GM18873 (cell line): ENCODE results near the gene CLTRN.
"Not testable (repeated sequence)": the region's sequence is repeated elsewhere in the genome, so short reads cannot be mapped to it uniquely, and the experiment has no call there.

Experiments used
- ATAC-seq: cut with Tn5 transposase; IDR thresholded peaks from one replicate; pipeline ENCODE4 v1.9.1; 2021; ENCODE audit warnings: mild to moderate bottlenecking, moderate library complexity, moderate number of reproducible peaks; ENCODE audit not compliant: unreplicated experiment, low FRiP score

CLTRN gene

GRCh38 chrX:15654804-15655203 is 9.8 kb downstream of the CLTRN start:
- ATAC-seq = not testable (repeated sequence)

GRCh38 chrX:15653961-15654360 is 10.6 kb downstream of the CLTRN start:
- no peak for ATAC-seq

GRCh38 chrX:15647510-15647909 is 17.1 kb downstream of the CLTRN start:
- ATAC-seq = not testable (repeated sequence)

- ATAC-seq = no peak
Measured at GRCh38 chrX:15646543-15646942, 18.1 kb downstream of the CLTRN start.

DNA sequence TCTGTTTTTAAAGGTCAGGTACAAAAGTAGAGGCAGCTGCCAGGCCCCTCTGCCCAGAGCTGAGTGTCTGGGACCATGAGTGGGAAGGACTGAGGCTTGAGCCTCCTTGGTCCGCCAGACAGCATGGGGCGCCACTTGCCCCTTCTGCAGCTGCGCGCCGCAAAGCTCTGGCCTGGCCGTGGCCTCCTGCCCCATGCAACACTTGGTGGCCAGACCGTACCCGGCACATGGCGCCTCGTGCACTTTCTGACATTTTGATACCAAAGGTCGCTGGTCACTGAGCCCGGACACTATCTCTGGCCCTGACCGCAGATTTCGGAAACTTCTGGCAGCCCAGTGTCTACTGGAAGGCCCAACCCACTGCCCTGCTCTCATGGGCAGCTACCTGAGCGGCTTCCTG is 18.6 kb downstream of the CLTRN start:
- ATAC-seq = no peak

DNA sequence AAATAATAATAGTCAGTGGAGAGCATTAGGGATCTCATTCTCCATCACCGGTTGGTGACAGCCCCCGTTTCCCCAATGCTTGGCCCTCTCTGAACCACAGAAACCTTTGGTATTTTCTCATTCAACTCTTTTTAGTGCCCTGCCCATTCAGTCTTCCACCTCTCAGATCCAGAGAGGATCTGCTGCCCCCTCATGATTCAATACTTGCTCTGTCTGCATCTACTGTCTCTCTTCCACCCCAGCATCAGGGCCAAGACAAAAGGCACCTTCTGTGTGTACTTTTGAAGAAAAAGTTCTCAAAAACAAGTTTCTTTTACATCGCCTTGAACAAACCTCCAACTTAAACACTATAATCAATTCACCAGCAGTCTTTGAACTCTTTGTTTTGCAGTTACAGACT is 19.3 kb downstream of the CLTRN start:
- no peak for ATAC-seq

GRCh38 chrX:15644560-15644872 is 20.1 kb downstream of the CLTRN start:
- ATAC-seq = no peak

DNA sequence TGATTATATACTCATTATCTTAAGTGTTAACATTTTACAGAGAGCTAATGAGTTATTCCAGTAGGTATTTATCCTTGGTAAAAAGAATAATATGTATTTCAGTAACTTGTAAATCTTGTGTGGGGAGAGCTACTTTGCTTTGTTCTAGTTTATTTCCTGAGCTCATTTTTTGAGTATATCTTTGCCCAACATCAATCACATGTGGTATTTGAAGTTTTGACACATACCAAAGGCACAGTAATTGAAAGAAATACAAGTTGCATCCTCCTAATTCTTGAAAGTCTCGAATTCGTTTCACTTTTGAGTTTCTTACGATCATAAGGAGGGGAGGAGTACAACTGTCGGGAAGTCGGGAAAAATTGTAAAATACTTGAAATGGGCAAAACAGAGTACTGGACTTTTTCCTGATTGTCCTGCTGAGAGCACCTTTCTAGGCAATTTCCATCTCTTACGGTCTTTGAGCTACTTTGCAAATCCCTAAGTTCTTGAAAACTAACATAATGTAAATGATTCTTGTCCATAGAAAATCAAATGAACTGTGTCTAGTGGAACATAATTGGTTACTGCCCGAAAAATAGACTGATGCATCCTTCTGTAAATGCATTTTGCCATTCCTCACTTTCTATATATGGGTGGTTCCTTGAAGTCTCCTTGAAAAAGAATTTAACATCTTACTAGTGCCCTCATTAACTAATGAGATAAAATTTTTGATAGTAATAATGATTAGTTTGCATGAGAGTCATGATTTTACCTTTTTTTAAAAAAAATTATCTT is 20.6 kb downstream of the CLTRN start:
- no peak for ATAC-seq

GRCh38 chrX:15631637-15632036 is 33.0 kb downstream of the CLTRN start:
- no peak for ATAC-seq

DNA sequence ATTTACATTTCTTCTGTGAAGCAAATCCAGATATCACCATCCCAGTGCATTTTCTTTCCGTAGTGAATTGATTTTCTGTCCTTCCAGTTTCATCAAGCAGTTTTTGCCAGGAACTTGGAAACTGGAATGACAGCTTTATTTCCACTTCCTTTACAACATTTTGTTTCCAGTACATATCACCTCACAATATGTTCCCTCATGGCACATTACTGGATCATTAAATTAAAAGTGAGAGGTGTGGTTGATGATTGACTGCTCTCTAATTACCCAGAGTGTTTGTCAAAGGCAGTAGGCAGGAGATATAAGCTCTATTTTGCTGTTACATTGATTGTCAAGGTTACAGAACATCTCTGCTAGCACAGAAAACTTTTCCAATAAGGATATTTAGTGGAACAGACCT is 41.6 kb downstream of the CLTRN start:
- ATAC-seq = no peak

DNA sequence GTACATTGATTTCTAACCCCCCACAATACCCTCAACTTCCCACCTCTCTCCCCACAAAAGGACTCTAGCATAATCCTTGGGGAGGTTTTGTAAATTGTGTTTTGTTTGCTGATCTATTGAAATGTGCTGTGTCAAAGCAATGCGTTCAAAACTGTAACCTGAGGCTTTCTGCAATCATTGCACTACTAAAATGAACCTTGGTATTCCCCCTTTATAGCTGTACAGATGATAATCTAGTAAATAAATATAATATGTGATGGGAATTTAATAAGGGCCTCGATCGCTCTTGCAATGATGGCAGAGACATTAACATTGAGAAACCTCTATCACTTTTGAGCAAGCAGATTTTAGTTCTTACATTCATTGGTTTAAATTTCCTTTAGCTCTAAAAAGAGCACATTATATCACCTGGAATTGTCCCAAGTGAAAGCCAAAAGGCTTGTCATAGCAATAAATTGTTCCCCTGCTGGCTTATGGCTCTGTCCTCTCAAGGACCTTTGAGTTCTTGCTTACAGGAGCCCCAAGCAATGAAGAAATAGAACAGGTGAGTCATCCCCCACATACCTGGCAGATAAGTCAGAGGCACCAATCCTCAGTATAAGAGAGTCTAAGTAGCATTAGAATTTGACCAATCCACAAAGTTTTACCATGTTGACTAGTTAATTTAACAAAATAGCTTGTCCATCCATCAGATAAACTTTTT is 45.4 kb downstream of the CLTRN start:
- no peak for ATAC-seq

DNA sequence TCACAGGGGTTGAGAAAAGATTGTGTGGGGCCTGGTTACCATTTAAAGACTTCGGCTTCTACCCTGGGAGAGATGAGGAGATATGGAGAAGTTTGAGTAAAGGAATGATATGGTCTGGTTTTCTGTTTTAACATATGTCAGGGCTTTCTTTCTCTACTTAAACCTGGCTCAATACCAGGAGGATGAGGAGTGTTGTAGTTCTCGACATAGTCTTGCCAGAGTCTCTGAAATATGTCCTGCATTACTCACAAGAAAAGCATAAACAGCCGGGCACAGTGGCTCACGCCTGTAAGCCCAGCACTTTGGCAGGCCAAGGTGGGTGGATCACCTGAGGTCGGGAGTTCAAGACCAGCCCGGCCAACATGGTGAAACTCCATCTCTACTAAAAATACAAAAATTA is 47.5 kb downstream of the CLTRN start:
- no peak for ATAC-seq

DNA sequence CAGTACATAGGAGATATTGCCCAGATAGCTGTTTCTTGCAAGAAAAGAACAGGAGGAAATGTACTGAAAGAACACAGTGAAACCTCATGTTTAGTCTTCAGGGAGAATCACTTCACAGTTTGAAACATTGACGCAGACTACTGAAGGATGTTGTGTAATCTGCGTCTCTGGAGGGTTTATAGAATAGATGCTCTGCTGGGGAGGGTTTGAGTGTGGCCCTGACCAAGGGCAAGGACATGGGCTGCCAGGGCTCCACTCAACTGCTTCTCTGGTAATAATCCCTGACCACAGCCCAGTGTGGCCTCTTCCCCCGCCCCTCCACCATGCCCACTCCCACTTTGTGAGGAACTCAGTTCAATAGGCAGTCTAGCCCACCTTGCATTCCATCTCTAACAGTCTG is 48.1 kb downstream of the CLTRN start:
- no peak for ATAC-seq

GRCh38 chrX:15607067-15607466 is 57.5 kb downstream of the CLTRN start:
- ATAC-seq = no peak

DNA sequence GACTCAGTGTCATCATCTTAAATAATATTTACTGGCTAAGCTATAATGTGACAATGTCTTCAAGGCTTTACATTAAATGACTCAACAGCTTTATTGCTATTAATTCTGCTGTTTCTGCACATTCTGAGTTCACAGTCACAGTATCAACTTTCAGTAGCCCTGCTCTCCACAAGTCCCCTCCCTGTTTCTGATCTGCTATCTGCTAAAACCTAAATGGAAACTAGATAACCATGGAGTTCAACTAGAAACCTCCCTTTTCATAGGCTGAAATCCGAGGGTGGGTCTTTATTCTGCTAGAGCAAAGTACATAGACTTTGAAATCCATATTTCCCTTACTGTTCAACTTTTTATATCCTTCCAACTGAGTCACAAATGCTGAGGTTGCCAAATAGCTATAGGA is 58.5 kb downstream of the CLTRN start:
- ATAC-seq = no peak

- ATAC-seq = no peak
Measured at GRCh38 chrX:15605226-15605625, 59.4 kb downstream of the CLTRN start.

DNA sequence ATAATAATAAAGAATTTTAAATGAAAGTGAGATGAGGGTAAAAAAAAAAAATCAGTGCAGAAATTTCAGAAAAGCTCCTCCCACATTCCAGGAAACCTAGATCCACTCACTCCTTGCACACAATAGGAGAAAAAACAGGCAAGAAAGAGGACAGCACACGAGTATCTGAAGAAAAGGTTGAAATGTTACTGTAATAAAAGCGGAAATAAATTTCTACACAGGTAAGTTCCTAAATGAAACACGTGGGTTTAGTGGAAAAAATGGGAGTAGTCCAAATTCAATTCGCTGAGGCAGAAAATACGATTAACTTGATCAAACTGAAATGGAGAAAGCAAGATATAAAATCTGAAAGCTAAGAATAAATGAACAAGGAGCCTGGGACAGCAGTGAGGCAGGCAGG is 61.8 kb downstream of the CLTRN start:
- no peak for ATAC-seq

DNA sequence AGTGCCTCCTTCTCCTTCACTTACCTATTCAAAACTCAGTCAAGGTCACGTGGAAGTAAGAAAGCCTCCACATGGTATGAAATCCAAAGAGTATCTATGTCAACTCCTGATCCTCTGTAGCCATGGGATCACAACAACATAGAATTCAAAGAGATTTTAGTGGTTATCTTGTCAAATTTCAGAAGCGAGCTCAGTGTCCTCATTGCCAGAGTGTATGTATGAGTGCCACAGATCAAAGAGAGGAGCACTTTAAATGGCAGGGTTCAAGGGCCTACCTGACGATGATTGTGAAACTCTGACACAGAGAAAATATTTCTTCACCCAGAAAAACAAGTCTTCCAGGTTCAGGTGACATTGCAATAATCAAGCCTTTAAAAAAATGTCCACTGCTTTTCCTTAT is 62.7 kb downstream of the CLTRN start:
- no peak for ATAC-seq

GRCh38 chrX:15600745-15601144 is 63.9 kb downstream of the CLTRN start, which contains the start of gene ACE2:
Gene ACE2 (minus strand): TSS chrX:15600960. CDS start chrX:15600911, 49 bp downstream.
- ATAC-seq = no peak

DNA sequence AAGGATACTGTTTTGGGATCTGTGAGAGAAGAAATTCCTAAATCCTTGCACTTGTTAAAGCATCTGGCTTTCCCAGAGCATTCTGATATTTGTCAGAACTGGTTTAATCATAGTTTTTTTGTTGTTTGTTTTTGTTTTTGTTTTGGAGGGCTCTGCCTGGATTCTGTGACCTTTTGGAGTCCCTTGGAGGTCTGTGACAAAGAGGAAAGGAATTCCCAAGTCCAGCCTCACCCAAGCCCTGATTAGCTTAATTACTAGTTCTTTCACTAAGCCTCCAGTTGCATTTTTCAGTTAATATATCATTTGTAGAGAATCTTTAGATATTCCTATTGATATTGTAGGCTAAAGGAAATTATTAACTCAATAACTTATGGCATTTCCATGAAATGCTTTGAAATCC is 64.6 kb downstream of the CLTRN start:
- no peak for ATAC-seq

DNA sequence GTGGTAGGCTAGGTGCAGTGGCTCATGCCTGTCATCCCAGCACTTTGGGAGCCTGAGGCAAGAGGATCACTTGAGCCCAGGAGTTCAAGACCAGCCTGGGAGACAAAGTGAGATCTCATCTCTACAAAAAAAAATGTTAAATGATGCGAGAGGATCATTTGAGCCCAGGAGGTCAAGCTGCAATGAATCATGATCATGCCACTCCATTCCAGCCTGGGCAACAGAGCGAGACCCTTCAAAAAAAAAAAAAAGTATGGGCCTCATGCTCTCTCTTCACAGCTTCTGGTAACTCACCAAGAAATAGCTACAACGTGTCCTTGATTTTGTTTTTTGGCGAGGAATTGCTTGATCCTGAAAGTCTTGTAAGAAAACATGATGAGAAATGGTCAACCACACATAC is 65.1 kb downstream of the CLTRN start:
- no peak for ATAC-seq

- ATAC-seq = no peak
Measured at GRCh38 chrX:15598026-15598425, 66.6 kb downstream of the CLTRN start.
